Stimulated activated CD4-positive, alpha-beta T cell treated with anti-CD3 and anti-CD28 coated beads, Interleukin-1b, Interleukin-23, amount 100 ng/mL, for 48 hours (primary cell): Measurements from ENCODE around the gene PPHLN1.
"Not testable (repeated sequence)": the region's sequence is repeated elsewhere in the genome, so short reads cannot be mapped to it uniquely, and the experiment has no call there.

Source experiments
- DNase-seq: peaks from one replicate; pipeline ENCODE4 v3.0.0-alpha.2; 2020

Gene PPHLN1

DNA sequence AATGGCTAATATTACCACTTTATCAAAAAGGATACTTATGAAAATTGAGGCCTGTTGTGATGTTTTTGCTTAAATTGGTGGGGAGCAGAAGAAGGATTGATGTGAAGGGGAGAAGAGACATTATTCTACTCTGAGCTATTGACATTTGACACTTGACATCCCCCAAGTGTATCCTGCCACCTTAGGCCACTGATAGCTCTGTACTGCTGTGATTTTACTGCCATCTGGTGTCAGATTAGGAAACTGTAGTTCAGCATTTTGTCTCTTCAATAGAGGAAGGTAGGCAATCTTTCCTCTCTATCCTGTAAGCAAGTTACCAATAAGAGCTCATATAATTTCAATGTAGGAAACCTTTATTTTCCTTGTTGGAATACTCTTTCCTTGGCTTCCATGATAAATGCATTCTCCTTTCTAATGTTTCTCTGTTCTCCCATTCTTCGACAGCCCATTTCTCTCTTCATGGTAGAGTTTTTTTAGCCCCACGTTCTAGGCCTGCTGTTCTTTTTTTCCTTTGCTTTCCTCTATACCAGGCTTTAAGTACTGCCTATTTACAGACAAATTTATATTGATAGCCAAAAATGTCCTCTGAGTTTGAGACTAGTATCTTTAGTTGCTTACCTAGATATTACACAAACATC is 46.3 kb downstream of the PPHLN1 start:
- DNase-seq = no peak

DNA sequence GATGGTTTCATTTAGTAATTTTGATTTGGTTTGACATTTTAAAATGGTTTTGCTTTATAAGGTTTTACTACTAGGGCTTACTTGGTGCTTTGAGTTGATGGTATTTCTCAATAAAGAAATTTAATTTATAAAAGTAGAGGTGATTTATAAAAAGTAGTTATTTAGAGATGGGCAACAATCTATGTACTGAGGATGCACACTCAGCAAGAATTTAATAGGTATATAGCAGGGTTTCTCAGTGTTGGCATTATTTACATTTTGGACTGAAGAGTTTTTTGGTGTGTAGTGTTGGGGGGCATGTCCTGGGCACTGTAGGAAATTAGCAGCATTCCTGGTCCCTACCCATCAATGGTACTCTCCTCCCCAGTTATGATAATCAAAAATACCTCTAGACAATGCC is 47.7 kb downstream of the PPHLN1 start:
- DNase-seq = no peak

DNA sequence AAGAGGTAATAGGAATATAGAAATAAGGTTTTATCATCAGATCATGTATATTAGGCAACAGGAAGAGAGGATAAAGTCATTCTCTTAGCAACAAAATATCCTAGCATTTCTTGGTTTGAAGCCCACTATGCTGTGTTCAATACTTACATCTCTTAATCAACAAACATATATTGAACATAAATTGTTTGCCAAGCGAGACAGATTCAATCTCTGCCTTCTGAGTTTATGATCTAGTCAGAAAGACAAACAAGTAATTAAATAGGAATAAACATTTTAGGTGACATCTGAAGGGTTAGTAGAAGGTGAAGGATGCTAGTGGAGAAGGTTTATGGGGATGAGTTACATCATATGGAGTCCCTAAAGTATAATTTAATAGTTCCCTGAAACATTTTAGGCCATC is 54.8 kb downstream of the PPHLN1 start:
- DNase-seq = no peak

DNA sequence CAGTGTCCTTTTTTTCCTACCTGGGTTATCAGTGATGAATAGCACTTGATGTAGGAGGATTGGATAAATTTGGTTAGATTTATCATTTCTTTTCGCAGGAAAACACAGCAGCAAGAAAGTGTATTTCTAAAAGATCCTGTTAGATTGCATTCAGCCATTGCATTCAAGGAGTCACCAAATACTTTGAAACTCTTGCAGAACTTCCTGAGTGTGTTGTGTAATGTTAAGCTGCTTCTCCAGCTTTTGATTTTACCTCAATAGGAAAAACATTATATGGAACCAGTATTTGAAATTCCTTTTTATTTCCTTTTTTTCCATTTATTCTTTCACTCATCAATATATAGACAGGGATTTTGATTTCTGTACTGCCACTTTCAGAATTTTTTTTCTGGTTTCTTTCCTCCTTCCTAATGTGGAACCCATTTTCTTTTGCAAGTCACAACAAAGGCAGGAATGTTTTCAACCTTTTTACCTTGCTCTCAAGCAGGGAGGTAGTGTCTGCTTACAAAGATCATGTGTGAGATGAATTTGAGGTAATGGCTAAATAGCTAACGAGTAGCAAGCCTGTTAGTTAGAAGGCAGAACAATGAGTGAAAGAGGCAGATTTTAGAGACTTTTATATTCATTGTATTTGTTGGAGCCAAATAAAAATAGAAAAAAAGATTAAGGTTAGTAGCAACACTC is 56.2 kb downstream of the PPHLN1 start:
- DNase-seq = no peak

DNA sequence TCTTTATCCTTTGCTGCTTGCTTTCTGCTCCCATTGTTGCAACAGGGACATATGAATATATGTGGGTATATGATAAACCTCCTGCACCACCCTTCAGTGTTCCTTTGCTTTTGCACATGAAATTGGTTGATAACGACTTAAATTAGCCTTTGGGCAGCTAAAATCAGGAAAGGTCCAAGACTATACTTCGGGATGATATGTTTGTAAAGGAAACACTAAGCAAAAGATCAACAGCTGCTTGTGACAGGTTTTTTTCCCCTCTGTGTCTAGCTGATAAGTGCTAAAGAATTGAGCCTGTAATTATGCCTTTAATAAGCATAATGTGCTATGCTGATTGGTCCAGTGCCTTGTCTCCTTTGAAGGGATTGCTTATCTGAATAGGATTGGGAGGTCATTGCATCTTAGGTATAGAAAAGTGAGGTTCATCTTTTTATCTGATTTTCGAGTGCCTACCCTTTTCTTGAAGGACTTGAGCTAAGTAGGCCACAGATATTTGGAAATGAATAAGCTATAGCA is 59.4 kb downstream of the PPHLN1 start:
- DNase-seq = no peak

DNA sequence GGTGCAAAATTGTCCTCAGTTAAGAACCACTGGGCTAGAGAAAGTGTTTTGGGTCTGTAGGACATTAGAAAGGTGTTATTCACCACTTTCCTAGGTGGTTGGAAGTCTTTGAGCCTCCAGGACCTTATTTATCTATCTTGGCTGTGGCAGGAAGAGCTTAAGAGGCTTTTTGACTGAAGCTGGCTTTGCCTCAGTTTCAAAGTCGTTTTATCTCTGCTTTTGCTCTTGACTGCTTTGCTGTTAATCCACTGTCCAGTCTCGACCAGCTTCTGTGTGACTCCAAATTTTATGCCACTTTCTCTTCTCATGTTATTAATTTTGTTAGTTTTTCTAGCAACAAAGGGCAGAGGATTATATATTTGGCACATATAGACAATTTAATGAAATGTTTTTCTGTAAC is 60.3 kb downstream of the PPHLN1 start:
- no peak for DNase-seq

DNA sequence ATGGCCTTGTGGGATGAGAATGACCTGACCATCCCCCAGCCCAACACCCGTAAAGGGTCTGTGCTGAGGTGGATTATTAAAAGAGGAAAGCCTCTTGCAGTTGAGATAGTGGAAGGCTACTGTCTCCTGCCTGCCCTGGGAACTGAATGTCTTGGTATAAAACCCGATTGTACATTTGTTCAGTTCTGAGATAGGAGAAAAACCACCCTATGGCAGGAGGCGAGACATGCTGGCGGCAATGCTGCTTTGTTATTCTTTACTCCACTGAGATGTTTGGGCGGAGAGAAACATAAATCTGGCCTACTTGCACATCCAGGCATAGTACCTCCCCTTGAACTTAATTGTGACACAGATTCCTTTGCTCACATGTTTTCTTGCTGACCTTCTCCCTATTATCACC is 62.1 kb downstream of the PPHLN1 start:
- DNase-seq = not testable (repeated sequence)

DNA sequence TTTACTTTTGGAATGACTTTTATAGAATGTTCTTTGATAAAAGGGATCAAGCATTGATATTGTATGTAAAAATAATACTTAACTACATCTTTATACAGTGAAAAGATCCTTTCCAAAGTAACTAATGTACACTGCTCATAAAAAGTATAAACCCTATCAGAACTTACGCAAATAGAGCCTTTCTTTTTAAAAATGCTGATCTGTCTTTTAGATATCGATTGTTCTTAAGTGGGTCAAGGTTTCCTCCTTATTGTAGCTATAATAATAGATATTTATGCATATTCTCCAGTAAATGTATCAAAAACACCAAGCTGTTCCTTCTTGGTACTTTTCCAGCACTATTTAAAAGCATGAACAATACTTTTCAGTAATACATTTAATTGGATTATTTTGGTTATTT is 68.5 kb downstream of the PPHLN1 start:
- no peak for DNase-seq

DNA sequence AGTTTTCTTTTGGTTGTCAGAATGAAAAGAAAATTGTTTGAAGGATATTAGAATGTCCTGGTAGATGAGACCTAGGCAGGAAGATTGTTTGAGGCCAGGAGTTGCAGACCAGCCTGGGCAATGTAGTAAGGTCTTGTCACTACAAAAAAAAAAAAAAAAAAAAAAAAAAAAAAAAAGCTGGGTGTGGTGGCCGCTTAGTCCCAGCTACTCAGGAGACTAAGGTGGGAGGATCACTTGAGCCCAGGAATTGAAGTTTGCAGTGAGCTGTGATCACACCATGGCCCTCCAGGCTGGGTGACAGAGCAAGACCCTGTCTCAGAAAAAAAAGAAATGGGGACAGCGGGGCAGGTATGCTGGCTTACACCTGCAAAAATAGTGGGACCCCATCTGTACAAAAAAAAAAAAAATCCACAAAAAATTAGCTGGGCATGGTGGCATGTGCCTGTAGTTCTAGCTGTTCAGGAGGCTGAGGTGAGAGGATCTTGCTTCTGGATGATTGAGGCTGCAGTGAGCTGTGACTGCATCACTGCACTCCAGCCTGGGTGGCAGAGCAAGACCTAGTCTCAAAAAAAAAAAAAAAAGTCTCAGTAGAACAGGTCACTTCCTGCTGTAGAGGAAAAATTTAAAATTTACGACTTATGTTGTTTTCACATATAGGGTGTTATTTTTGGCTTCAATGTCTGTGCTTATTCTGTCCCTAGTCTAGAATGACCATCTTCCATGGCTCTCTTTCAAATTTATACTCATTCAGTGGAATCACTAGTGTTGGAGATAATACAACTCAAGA is 70.7 kb downstream of the PPHLN1 start:
- no peak for DNase-seq

DNA sequence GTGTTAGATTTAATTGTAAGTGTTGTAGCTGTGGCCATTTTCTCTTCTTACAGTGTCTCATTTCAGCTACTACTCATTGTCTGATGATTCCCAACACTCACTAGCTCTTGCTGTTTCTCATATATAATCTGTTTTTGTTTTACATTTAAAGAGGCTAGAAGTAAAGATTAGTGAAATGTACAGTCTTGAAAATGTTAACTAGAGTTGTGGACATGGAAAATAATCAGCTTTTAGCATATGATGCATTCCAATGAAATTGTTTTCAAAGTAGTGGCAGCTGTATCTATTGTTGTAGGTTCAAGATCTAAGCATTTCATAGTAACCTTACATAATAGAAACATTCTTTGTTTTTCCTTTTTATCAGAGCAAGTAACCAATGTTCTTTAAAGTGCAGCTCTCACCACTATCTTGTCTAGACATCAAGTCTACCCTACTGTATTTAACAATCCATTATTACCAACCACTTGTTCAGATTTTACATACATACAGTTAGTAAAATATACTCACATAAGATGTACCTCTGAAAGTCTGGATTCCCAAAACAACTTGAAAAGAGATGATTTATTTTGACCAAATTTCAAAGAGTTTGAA is 76.9 kb downstream of the PPHLN1 start:
- no peak for DNase-seq

DNA sequence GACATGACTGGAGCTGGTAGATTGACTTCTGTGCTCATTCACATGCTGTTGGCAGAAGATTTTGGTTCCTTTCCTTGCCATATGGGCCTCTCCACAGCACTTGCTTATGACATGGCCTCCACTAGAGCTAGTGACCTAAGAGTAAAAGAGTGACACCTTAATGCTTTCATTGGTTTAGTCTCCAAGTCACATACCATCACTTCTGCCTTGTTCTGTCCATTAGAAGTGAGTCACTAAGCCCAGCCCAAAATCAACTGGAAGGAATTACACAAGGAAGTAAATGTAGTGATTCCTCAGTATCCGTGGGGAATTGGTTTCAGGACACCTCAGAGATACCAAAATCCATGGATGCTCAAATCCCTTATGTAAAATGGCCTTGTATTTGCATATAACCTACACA is 81.3 kb downstream of the PPHLN1 start:
- DNase-seq = no peak

DNA sequence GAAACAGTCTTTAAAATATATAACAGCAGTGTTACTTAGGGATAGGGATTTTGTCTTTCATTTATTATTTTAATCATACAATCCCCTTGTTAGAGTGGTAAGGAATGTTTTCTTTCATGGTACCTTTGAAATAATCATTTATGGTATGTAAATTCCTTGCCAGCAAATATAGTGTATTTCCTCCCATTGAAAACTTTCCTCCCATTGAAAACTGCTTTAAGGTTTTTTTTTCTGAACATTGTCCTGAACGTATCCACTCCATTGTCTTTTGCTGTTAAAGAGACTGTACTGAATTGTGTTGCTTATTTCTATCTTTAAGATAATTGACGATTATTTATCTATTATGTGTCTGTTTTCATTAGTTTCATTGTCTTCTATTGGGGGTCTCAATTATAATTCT is 83.5 kb downstream of the PPHLN1 start:
- DNase-seq = no peak

DNA sequence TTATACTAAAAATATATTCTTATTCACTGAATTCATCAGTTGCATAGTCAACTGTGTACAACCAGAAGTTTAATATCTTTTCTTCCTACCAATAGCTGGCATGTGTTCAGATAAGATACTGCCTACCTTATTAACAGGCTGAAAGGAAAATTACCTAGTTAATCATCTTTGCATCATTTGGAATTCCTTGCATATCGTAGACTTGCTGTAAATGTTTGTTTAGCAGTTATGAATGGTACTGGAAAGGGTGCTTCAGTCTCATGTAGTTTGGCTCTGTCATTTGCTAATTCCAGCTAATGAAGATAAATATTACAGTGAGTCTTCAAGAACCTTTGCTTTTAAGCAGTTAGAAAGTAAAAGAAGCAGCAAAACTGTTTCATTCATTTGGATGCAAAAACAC is 84.4 kb downstream of the PPHLN1 start:
- no peak for DNase-seq

DNA sequence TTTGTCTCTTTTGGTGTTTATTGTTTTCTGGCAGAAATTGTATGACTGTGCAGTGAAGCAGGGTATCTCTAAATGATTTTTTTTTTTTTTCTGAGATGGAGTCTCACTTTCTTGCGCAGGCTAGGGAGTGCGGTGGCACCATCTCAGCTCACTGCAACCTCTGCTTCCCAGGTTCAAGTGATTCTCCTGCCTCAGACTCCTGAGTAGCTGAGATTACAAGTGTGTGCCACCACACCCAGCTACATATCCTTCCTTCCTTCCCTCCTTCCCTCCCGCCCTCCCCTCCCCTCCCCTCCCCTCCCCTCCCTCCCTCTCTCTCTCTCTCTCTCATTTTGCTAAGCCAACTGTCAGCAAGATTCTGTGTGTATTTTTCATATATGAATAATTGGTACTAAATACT is 94.4 kb downstream of the PPHLN1 start:
- no peak for DNase-seq

DNA sequence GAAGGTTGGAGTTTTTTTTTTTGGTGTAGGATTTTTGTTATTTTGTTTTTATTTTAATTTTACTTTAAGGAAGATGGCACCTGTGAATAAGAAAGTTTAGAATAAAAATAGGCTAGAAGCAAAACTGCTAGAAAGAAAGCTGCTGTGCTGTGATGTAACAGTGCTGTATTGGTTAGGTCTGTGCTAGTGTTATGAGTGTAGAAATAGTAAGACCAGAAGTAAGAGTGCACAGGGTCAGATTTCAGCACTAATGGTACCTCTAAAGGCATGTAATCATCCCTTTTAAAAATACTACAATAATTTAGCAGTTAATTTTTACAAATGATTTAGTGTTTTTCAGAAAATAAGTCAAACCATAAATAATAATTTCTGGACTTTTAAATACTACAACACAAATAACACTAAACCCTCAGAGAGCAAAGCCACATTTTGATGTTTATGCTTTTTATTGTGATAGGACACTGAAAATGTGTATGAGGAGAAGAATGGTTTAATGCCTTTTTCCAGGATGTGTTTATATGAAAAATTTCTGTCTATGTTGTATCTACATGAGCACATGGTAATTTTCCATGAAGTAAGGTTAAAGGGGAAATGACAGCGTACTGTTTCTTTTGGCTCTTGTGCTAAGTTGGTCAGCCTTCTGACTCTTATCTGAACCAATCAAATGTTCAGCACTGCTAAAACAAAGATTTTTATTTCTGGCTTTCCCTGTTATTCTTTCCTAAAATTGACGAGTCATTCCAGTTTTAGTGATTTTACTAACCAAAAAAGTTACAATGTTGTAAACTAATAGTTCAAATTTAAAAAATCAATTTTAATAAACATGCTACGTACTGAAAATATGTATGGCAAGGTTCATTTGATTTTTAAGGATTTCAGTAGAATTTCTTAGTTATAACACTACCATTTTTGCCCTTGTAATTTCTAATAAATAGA is 96.1 kb downstream of the PPHLN1 start:
- no peak for DNase-seq

DNA sequence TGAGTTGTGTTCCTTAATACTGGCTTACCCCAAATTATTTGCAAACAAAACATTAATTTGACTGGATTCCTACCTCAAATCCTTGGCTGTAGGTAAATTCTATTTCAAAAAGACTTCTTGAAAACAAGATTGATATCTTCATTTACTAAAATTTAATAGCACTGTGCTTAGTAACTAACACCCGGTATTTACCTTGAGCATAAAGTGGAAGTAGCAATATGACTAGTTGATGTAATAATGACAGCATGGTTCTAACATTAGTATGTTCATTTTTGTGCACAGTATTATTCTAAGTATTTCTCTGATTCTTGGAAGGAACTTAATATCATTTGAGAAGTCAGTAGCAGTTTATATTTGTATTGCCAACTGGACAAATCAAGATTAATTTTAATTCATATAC is 96.8 kb downstream of the PPHLN1 start:
- DNase-seq = no peak

DNA sequence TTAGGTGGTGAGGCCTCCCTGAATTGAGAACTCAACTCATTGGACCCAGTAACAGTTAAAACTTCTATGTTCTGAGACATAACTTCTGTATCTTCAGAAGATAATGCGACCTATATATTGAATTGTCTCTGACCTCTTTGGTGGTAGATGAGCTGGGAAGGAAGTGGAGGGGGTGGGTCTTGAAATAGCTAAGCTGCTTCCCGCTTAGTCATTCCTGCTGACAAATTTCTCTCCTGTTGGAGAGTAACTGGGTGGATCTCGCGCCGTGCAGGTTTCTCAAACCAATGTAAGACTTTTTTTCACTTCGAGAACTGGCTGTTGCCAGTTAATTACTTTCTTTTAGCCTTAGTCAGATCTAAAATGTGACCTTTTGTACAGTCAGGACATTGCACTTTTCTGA is 100.8 kb downstream of the PPHLN1 start:
- DNase-seq = peak; percentile 21

DNA sequence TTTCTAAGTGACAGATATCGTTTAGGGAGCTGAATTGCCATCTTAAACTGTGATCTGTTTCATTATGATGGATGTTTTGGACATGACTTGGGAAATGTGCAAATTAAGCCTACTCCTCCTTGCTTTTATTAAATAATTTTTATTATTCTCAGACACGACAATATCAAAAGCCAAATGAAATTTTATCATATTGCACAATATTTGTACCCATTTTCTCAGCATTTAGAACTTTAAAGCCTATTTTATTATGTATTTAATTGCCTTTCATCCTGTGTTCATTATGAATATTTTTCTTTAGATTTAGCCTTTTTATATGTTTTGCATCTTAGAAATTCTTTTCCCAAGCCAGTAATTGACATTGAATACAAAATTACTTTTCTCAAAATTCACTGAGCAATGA is 102.9 kb downstream of the PPHLN1 start:
- DNase-seq = no peak

DNA sequence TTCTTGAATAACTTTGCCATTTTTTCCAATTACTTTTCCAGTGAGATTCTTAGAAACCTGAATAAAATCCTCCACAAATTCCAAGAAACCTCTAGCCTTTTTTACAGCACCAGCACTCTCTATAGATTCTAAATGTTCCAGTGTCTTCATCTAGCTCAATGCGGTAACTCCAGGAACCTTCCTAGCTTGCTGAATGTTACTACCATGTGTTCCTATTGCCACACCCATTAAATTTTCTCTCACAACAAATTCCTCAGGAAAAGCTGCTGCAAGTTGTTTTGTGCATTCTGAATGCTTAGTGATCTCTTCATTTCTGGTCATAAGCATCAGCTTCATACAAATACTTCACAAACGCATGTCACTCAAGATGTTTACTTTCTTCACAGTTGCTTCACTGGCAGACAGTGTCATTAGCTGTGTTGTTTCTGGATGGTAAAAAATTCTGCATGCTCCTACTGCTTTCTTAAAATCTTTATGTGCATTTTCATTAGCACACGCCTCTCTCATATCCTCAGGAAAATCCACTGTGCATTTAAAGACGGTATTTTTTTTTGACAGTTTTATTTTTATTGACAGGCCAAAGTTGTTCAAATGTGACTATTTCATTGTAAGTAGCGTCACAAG is 106.7 kb downstream of the PPHLN1 start:
- no peak for DNase-seq

DNA sequence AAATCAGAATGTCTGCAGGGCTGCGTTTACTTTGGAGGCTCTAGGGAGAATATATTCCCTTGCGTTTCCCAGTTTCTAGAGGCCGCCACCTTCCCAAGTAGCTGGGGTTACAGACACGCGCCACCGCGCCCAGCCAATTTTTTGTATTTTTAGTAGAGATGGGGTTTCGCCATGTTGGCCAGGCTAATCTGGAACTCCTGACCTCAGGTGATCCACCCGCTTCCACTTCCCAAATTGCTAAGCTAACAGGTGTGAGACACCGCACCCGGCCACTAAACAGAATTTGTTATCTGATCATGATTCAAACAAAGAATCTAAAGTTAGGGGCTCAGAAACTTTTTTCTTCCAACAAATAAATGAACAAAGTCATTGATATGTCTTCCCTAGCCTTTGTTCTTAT is 114.6 kb downstream of the PPHLN1 start:
- DNase-seq = no peak

DNA sequence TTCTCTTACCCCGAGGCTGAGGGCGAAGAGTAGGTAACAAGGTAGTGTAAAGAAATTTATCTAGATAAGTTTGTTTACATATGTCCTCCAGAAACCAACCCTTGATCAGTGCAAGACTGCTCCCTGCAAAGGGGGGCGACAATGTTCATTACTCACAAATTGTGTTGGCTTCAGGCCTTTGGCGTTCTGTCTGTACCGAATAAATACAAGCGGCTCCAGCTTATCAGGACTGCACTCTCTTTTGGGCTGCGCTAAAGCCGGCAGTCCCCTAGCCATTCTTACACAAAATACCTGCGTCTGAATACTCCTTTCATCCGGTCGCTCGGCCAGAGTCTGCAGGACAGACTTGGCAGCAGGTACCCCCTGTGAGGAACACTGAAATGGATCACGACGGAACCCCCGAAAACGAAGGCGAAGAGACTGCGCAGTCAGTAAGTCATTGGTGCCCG is 116.4 kb downstream of the PPHLN1 start:
- DNase-seq = no peak

DNA sequence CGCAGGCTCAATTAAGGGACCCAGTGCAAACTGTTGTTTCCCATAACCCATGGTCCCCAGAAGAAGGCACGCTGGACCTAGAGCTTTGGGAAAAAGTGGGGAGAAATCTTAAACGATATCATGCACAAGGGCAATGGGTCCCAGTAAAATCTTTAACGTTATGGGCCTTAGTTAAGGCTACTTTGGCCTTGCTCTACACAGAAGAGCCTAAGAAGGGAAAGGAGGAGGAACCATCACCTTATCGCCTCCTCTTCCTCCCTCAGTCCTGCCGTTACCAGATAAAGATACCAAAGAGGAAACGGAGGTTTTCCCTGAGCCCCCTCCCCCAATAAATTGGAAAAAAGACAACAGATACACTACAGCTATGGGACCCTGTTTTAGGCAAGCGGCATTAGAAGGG is 116.9 kb downstream of the PPHLN1 start:
- no peak for DNase-seq
